Activated T-cell treated with anti-CD3 and anti-CD28 coated beads, Interleukin-2, amount 50 U/mL, for 24 hours (primary cell): ENCODE data around the gene FCER2.

Experiments
- DNase-seq: peaks from one replicate; pipeline ENCODE4 v3.0.0-alpha.2; 2020
- H3K27ac Mint-ChIP-seq: 2 replicates; pipeline ENCODE4 v1.8.0; 2020; ENCODE audit warnings: mild to moderate bottlenecking, mixed read lengths
- H3K27me3 Mint-ChIP-seq: 2 replicates; pipeline ENCODE4 v1.8.0; 2020; ENCODE audit warnings: mixed read lengths
- H3K36me3 Mint-ChIP-seq: 2 replicates; pipeline ENCODE4 v1.8.0; 2020; ENCODE audit warnings: low read depth, mixed read lengths
- H3K4me1 Mint-ChIP-seq: 2 replicates; pipeline ENCODE4 v1.8.0; 2020; ENCODE audit warnings: low read depth, mixed read lengths
- H3K4me3 Mint-ChIP-seq: 2 replicates; pipeline ENCODE4 v1.8.0; 2020; ENCODE audit warnings: mild to moderate bottlenecking, moderate library complexity, mixed read lengths
- H3K9me3 Mint-ChIP-seq: 2 replicates; pipeline ENCODE4 v1.8.0; 2020; ENCODE audit warnings: mixed read lengths

Gene FCER2

GRCh38 chr19:7679771-7680605 lies 21.9 kb downstream of the FCER2 start:
- DNase-seq, result no peak
- H3K4me1 Mint-ChIP-seq, result peaks cover 59% of the 10 kb centered on the region
- H3K27ac Mint-ChIP-seq, result peak overlapping the region; percentile 96
- H3K27me3 Mint-ChIP-seq, result peaks cover 31% of the 10 kb centered on the region
- peak overlapping the region; percentile 89 for H3K4me3 Mint-ChIP-seq
- H3K9me3 Mint-ChIP-seq, result no peaks in the 10 kb centered on the region
- H3K36me3 Mint-ChIP-seq, result peaks cover 25% of the 10 kb centered on the region

GRCh38 chr19:7678971-7679751 lies 22.8 kb downstream of the FCER2 start:
- peak overlapping the region; percentile 89 for H3K4me3 Mint-ChIP-seq
- peaks cover 64% of the 10 kb centered on the region for H3K4me1 Mint-ChIP-seq
- H3K27me3 Mint-ChIP-seq, result peaks cover 37% of the 10 kb centered on the region
- peak; percentile 71 for DNase-seq
- no peaks in the 10 kb centered on the region for H3K9me3 Mint-ChIP-seq
- peak overlapping the region; percentile 96 for H3K27ac Mint-ChIP-seq
- H3K36me3 Mint-ChIP-seq, result peaks cover 25% of the 10 kb centered on the region

- Mint-ChIP-seq H3K36me3 (peaks cover 13% of the 10 kb centered on the region), H3K4me3 (no peak overlapping the region), H3K27me3 (peaks cover 49% of the 10 kb centered on the region), H3K9me3 (no peaks in the 10 kb centered on the region), H3K27ac (no peak overlapping the region), H3K4me1 (peaks cover 64% of the 10 kb centered on the region)
- no peak for DNase-seq
Measured at GRCh38 chr19:7677669-7678311, 24.1 kb downstream of the FCER2 start.

DNA sequence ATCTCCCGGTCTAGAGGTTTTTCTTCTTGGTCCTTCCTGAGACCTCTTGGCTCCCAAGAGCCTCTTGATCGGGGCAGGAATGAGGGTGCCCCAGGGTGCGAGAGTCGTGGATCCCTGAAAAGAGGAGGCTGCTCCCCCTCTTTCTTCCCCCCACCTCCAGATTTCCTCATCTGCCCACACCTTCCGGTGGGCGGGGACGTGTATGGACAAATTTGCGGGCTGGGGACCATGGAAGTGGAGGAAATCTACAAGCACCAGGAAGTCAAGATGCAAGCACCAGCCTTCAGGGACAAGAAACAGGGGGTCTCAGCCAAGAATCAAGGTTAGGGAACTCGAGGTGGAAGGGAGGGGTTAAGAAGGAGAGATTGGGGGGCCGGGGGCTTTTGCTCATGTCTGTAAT lies 25.1 kb downstream of the FCER2 start, which contains the start of gene MCEMP1:
TSS of gene MCEMP1 (plus strand) at position 237 of the 400 bp plus-strand sequence. CDS start at position 268, 31 bp downstream.
- H3K4me1 Mint-ChIP-seq, result peaks cover 55% of the 10 kb centered on the region
- H3K27ac Mint-ChIP-seq, result no peak within 1 kb of the TSS
- peaks cover 55% of the 10 kb centered on the region for H3K27me3 Mint-ChIP-seq
- DNase-seq, result no peak
- H3K4me3 Mint-ChIP-seq, result no peak within 1 kb of the TSS
- no peaks in the 10 kb centered on the region for H3K9me3 Mint-ChIP-seq
- peaks cover 7% of the 10 kb centered on the region for H3K36me3 Mint-ChIP-seq

GRCh38 chr19:7676376-7676775 lies 25.6 kb downstream of the FCER2 start:
- H3K4me1 Mint-ChIP-seq, result peaks cover 51% of the 10 kb centered on the region
- no peak overlapping the region for H3K27ac Mint-ChIP-seq
- peaks cover 60% of the 10 kb centered on the region for H3K27me3 Mint-ChIP-seq
- peaks cover 3% of the 10 kb centered on the region for H3K36me3 Mint-ChIP-seq
- H3K4me3 Mint-ChIP-seq, result no peak overlapping the region
- H3K9me3 Mint-ChIP-seq, result no peaks in the 10 kb centered on the region
- no peak for DNase-seq

- Mint-ChIP-seq H3K36me3 (no peaks in the 10 kb centered on the region), H3K27ac (no peak overlapping the region), H3K9me3 (no peaks in the 10 kb centered on the region), H3K4me1 (peaks cover 50% of the 10 kb centered on the region), H3K4me3 (no peak overlapping the region), H3K27me3 (peaks cover 76% of the 10 kb centered on the region)
- peak; percentile 60 for DNase-seq
Measured at GRCh38 chr19:7674010-7675005, 27.6 kb downstream of the FCER2 start.

GRCh38 chr19:7672522-7672921 lies 29.4 kb downstream of the FCER2 start:
- DNase-seq, result no peak
- H3K27ac Mint-ChIP-seq, result no peak overlapping the region
- no peak overlapping the region for H3K4me3 Mint-ChIP-seq
- H3K9me3 Mint-ChIP-seq, result no peaks in the 10 kb centered on the region
- peaks cover 75% of the 10 kb centered on the region for H3K27me3 Mint-ChIP-seq
- H3K36me3 Mint-ChIP-seq, result no peaks in the 10 kb centered on the region
- peaks cover 38% of the 10 kb centered on the region for H3K4me1 Mint-ChIP-seq

DNA sequence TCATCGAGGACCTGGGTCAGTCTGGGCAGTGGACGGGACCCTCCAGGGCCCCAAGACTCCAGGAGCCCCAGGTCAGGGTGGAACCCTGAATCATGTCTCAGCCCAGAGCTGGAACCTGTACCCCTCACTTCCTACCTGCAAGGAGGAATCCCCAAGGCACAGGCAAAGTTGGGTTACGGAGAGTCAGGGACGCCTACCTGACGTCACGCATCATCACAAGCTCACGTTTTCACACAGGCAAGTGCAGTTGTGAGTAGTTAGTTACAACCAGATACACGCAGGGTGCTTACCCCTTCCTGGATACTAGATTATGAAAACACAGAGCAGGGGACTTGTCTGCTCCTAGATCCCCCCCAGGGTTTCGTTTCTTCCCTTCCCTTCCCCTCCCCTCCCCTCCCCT lies 31.1 kb downstream of the FCER2 start:
- no peaks in the 10 kb centered on the region for H3K36me3 Mint-ChIP-seq
- H3K27me3 Mint-ChIP-seq, result peaks cover 64% of the 10 kb centered on the region
- DNase-seq, result no peak
- H3K9me3 Mint-ChIP-seq, result no peaks in the 10 kb centered on the region
- H3K4me1 Mint-ChIP-seq, result peaks cover 23% of the 10 kb centered on the region
- H3K27ac Mint-ChIP-seq, result no peak overlapping the region
- peak overlapping the region; percentile 54 for H3K4me3 Mint-ChIP-seq

DNA sequence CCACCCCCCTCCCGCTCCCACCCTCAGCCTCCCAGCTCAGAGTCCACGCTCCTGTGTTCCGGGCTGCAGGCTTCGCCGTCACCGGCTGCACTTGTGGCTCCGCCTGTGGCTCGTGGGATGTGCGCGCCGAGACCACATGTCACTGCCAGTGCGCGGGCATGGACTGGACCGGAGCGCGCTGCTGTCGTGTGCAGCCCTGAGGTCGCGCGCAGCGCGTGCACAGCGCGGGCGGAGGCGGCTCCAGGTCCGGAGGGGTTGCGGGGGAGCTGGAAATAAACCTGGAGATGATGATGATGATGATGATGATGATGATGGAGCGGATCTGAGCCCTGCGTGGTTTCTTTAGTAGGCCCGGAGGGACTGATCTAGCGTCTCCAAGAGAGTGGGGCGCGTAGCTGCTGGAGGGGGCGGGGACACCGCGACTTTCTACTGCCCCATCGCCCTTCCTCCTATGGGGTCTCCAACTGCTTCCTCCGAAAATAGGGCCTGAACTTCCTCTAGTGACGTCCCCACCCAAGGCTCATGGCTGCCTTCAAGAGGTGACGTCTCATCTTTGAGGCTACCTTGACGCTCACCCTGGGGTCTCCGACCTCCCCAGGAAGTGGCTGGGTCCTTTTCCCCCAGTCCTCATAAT lies 31.7 kb downstream of the FCER2 start:
- Mint-ChIP-seq H3K36me3 (no peaks in the 10 kb centered on the region), H3K9me3 (no peaks in the 10 kb centered on the region), H3K27me3 (peaks cover 62% of the 10 kb centered on the region), H3K4me3 (peak overlapping the region; percentile 54), H3K27ac (no peak overlapping the region), H3K4me1 (peaks cover 21% of the 10 kb centered on the region)
- DNase-seq, result peak; percentile 52

- Mint-ChIP-seq H3K4me3 (no peak overlapping the region), H3K4me1 (peaks cover 21% of the 10 kb centered on the region), H3K27ac (no peak overlapping the region), H3K9me3 (no peaks in the 10 kb centered on the region), H3K36me3 (no peaks in the 10 kb centered on the region), H3K27me3 (peaks cover 62% of the 10 kb centered on the region)
- no peak for DNase-seq
Measured at GRCh38 chr19:7669641-7670040, 32.3 kb downstream of the FCER2 start.

- H3K4me3 Mint-ChIP-seq, result no peak within 1 kb of the TSS
- no peak within 1 kb of the TSS for H3K27ac Mint-ChIP-seq
- H3K27me3 Mint-ChIP-seq, result peaks cover 54% of the 10 kb centered on the region
Measured at GRCh38 chr19:7668842-7669241, 33.1 kb downstream of the FCER2 start, which contains the start of gene RETN. TSS of gene RETN (plus strand) at chr19:7669049. CDS start at chr19:7669327, 278 bp downstream.

GRCh38 chr19:7665076-7665475 lies 36.9 kb downstream of the FCER2 start:
- no peak overlapping the region for H3K27ac Mint-ChIP-seq
- H3K4me1 Mint-ChIP-seq, result peaks cover 8% of the 10 kb centered on the region
- no peaks in the 10 kb centered on the region for H3K36me3 Mint-ChIP-seq
- no peaks in the 10 kb centered on the region for H3K9me3 Mint-ChIP-seq
- H3K27me3 Mint-ChIP-seq, result peaks cover 23% of the 10 kb centered on the region
- no peak for DNase-seq
- no peak overlapping the region for H3K4me3 Mint-ChIP-seq

More at GRCh38 chr19:7668842-7669241, 33.1 kb downstream of the FCER2 start, which contains the start of gene RETN:
- peaks cover 15% of the 10 kb centered on the region for H3K4me1 Mint-ChIP-seq
- no peaks in the 10 kb centered on the region for H3K36me3 Mint-ChIP-seq
- no peak for DNase-seq
- H3K9me3 Mint-ChIP-seq, result no peaks in the 10 kb centered on the region

DNA sequence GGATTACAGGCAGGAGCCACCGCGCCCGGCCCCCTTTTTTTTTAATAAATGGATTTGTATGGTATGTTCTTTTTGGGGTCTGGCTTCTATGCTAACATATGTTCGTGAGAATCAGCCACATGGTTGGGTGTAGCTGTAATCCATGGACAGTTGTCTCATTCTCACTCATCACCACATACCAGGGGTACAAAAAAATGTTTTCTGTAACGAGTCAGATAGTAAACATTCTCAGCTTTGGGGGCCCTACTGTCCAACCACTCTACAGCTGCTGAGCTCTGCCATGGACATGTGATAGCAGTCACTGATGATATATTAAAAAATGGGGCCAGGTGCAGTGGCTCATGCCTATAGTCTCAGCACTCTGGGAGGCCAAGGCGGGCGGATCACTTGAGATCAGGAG lies 38.2 kb downstream of the FCER2 start:
- H3K9me3 Mint-ChIP-seq, result no peaks in the 10 kb centered on the region
- no peak for DNase-seq
- H3K27me3 Mint-ChIP-seq, result peaks cover 12% of the 10 kb centered on the region
- no peaks in the 10 kb centered on the region for H3K4me1 Mint-ChIP-seq
- no peaks in the 10 kb centered on the region for H3K36me3 Mint-ChIP-seq
- H3K4me3 Mint-ChIP-seq, result no peak overlapping the region
- no peak overlapping the region for H3K27ac Mint-ChIP-seq
